ENCODE measurements around the gene MYH14. TPM values are rescaled to one million over a fixed set of nuclear protein-coding genes. Genes with fewer than 3 reads are reported as not detected.
"Not testable (repeated sequence)": the region's sequence is repeated elsewhere in the genome, so short reads cannot be mapped to it uniquely, and the experiment has no call there.

MYH14 gene
- total RNA-seq, 1 donor from 2014 or later, result 93.9 TPM

- TF ChIP-seq CTCF (conservative IDR thresholded peaks at IDR 0.05), result no peak
- H3K27me3 Mint-ChIP-seq, result peaks cover 14% of the 10 kb centered on the region
- peaks cover 8% of the 10 kb centered on the region for H3K36me3 Mint-ChIP-seq
- peaks cover 9% of the 10 kb centered on the region for H3K9me3 Mint-ChIP-seq
- no peak for DNase-seq (ENCODE audit: extremely low spot score, unreplicated experiment)
- peak overlapping the region; percentile 68 for H3K4me3 Mint-ChIP-seq
- H3K4me1 Mint-ChIP-seq (ENCODE audit: unreplicated experiment), result peaks cover 17% of the 10 kb centered on the region
- peak overlapping the region; percentile 97 for H3K27ac Mint-ChIP-seq
These were observed 131.5 kb downstream of the MYH14 start for GRCh38 chr19:50334741-50335421.

GRCh38 chr19:50337031-50337430 is 133.6 kb downstream of the MYH14 start:
- not testable (repeated sequence) for H3K4me3 Mint-ChIP-seq; H3K9me3 Mint-ChIP-seq; DNase-seq (ENCODE audit: extremely low spot score, unreplicated experiment); H3K27me3 Mint-ChIP-seq; H3K27ac Mint-ChIP-seq; H3K36me3 Mint-ChIP-seq
- H3K4me1 Mint-ChIP-seq (ENCODE audit: unreplicated experiment), result peaks cover 12% of the 10 kb centered on the region

- H3K36me3 Mint-ChIP-seq, result peaks cover 14% of the 10 kb centered on the region
- H3K27ac Mint-ChIP-seq, result no peak overlapping the region
- H3K4me3 Mint-ChIP-seq, result no peak overlapping the region
- peaks cover 5% of the 10 kb centered on the region for H3K4me1 Mint-ChIP-seq (ENCODE audit: unreplicated experiment)
- no peak for TF ChIP-seq CTCF (conservative IDR thresholded peaks at IDR 0.05)
- H3K27me3 Mint-ChIP-seq, result no peaks in the 10 kb centered on the region
- H3K9me3 Mint-ChIP-seq, result peaks cover 6% of the 10 kb centered on the region
- DNase-seq (ENCODE audit: extremely low spot score, unreplicated experiment), result no peak
These were observed 136.9 kb downstream of the MYH14 start for GRCh38 chr19:50340331-50340730.

GRCh38 chr19:50341091-50341564 is 137.7 kb downstream of the MYH14 start:
- H3K27ac Mint-ChIP-seq, result no peak overlapping the region
- H3K4me3 Mint-ChIP-seq, result no peak overlapping the region
- DNase-seq (ENCODE audit: extremely low spot score, unreplicated experiment), result no peak
- peaks cover 11% of the 10 kb centered on the region for H3K36me3 Mint-ChIP-seq
- no peaks in the 10 kb centered on the region for H3K27me3 Mint-ChIP-seq
- no peak for TF ChIP-seq CTCF (conservative IDR thresholded peaks at IDR 0.05)
- no peaks in the 10 kb centered on the region for H3K9me3 Mint-ChIP-seq
- H3K4me1 Mint-ChIP-seq (ENCODE audit: unreplicated experiment), result no peaks in the 10 kb centered on the region

GRCh38 chr19:50344661-50345318 is 141.4 kb downstream of the MYH14 start:
- TF ChIP-seq CTCF (conservative IDR thresholded peaks at IDR 0.05), result no peak
- Mint-ChIP-seq H3K27ac (no peak overlapping the region), H3K27me3 (no peaks in the 10 kb centered on the region), H3K4me1 (ENCODE audit: unreplicated experiment) (no peaks in the 10 kb centered on the region), H3K36me3 (peaks cover 13% of the 10 kb centered on the region), H3K4me3 (no peak overlapping the region), H3K9me3 (no peaks in the 10 kb centered on the region)
- DNase-seq (ENCODE audit: extremely low spot score, unreplicated experiment), result no peak

- H3K27ac Mint-ChIP-seq; H3K4me1 Mint-ChIP-seq (ENCODE audit: unreplicated experiment); DNase-seq (ENCODE audit: extremely low spot score, unreplicated experiment); H3K4me3 Mint-ChIP-seq; H3K9me3 Mint-ChIP-seq; H3K27me3 Mint-ChIP-seq: not testable (repeated sequence)
- peaks cover 13% of the 10 kb centered on the region for H3K36me3 Mint-ChIP-seq
These were observed 143.7 kb downstream of the MYH14 start for GRCh38 chr19:50347089-50347581.
